Mesothelial cell of epicardium (in vitro differentiated cells): ENCODE data around the gene PDS5A. TPM values are rescaled to one million over a fixed set of nuclear protein-coding genes. Genes with fewer than 3 reads are reported as not detected.
"Not testable (repeated sequence)": the region's sequence is repeated elsewhere in the genome, so short reads cannot be mapped to it uniquely, and the experiment has no call there.

Experiments
- DNase-seq, 2 experiments: peaks; one replicate each; pipeline ENCODE4 v3.0.0; 2021; ENCODE audit warnings: low spot score in 2 of 2; ENCODE audit not compliant: unreplicated experiment in 2 of 2
- H3K27ac Mint-ChIP-seq: 2 replicates; pipeline ENCODE4 v1.8.0; 2021; ENCODE audit warnings: mixed read lengths
- H3K27me3 Mint-ChIP-seq: 2 replicates; pipeline ENCODE4 v1.8.0; 2021; ENCODE audit warnings: low read depth, mixed read lengths
- H3K36me3 Mint-ChIP-seq: 2 replicates; pipeline ENCODE4 v1.8.0; 2021; ENCODE audit warnings: mixed read lengths
- H3K4me1 Mint-ChIP-seq: 2 replicates; pipeline ENCODE4 v1.8.0; 2021; ENCODE audit warnings: mixed read lengths
- H3K4me3 Mint-ChIP-seq: 2 replicates; pipeline ENCODE4 v1.8.0; 2021; ENCODE audit warnings: mild to moderate bottlenecking, moderate library complexity, mixed read lengths
- H3K9me3 Mint-ChIP-seq: 2 replicates; pipeline ENCODE4 v1.8.0; 2021; ENCODE audit warnings: mixed read lengths
- total RNA-seq: library from RNA; stranded (reverse); gene quantifications from 3 replicates; pipeline ENCODE4 v1.2.1, GENCODE V29; 2021
- TF ChIP-seq, protein P1 (sequence below): fragments of 200-600 bp; sonication (generic); IDR thresholded peaks from one replicate; pipeline ENCODE4 v1.5.0; 2021; ENCODE audit warnings: antibody characterized with exemption; ENCODE audit not compliant: unreplicated experiment

Gene PDS5A
- total RNA-seq, 1 donor from 2014 or later = 86.6 TPM

- H3K36me3 Mint-ChIP-seq = no peaks in the 10 kb centered on the region
- H3K4me3 Mint-ChIP-seq = no peak overlapping the region
- no peaks in the 10 kb centered on the region for H3K9me3 Mint-ChIP-seq
- DNase-seq = no peak
- H3K4me1 Mint-ChIP-seq = no peaks in the 10 kb centered on the region
- H3K27ac Mint-ChIP-seq = no peak overlapping the region
- TF ChIP-seq, protein P1, sequence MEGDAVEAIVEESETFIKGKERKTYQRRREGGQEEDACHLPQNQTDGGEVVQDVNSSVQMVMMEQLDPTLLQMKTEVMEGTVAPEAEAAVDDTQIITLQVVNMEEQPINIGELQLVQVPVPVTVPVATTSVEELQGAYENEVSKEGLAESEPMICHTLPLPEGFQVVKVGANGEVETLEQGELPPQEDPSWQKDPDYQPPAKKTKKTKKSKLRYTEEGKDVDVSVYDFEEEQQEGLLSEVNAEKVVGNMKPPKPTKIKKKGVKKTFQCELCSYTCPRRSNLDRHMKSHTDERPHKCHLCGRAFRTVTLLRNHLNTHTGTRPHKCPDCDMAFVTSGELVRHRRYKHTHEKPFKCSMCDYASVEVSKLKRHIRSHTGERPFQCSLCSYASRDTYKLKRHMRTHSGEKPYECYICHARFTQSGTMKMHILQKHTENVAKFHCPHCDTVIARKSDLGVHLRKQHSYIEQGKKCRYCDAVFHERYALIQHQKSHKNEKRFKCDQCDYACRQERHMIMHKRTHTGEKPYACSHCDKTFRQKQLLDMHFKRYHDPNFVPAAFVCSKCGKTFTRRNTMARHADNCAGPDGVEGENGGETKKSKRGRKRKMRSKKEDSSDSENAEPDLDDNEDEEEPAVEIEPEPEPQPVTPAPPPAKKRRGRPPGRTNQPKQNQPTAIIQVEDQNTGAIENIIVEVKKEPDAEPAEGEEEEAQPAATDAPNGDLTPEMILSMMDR = no peak
- H3K27me3 Mint-ChIP-seq = no peaks in the 10 kb centered on the region
Observed at GRCh38 chr4:39802005-39802404, 175.7 kb downstream of the PDS5A start.

DNA sequence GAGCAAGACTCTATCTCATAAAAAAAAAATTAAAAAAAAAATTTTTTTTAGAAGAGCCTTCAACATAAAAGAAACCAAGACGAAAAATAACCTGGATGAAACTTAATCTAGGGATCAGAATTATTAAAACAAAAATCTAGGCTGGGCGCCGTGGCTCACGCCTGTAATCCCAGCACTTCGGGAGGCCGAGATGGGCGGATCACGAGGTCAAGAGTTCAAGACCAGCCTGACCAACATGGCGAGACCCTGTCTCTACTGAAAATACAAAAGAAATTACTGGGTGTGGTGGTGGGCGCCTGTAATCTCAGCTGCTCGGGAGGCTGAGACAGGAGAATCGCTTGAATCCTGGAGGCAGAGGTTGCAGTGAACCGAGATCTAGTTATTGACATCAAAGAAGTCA lies 184.7 kb downstream of the PDS5A start:
- not testable (repeated sequence) for DNase-seq, H3K27ac Mint-ChIP-seq, H3K4me1 Mint-ChIP-seq, H3K36me3 Mint-ChIP-seq, H3K9me3 Mint-ChIP-seq, H3K27me3 Mint-ChIP-seq, H3K4me3 Mint-ChIP-seq

DNA sequence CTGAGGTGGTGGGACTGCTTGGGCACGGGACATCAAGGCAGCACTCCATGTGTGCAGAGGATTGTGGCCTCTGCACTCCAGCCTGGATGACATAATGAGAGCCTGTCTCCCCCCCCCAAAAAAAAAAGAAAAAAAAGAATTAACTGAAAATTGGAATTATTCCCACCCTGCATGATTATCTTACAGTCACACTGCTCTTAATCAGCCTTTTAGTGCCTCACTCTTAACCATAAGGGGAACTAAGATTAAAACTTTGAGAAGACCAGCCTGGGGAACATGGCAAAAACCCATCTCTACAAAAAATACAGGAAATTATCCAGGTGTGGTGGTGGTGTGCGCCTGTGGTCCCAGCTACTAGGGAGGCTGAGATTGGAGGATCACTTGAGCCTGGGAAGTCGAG lies 185.2 kb downstream of the PDS5A start:
- TF ChIP-seq, protein P1 = no peak
- Mint-ChIP-seq H3K27ac (no peak overlapping the region), H3K4me3 (no peak overlapping the region), H3K27me3 (no peaks in the 10 kb centered on the region), H3K9me3 (peaks cover 4% of the 10 kb centered on the region), H3K4me1 (no peaks in the 10 kb centered on the region), H3K36me3 (no peaks in the 10 kb centered on the region)
- DNase-seq = no peak

- DNase-seq = no peak
- TF ChIP-seq, protein P1 = no peak
- Mint-ChIP-seq H3K4me3 (no peak overlapping the region), H3K27me3 (no peaks in the 10 kb centered on the region), H3K27ac (no peak overlapping the region), H3K36me3 (no peaks in the 10 kb centered on the region), H3K4me1 (no peaks in the 10 kb centered on the region), H3K9me3 (peaks cover 4% of the 10 kb centered on the region)
Observed at GRCh38 chr4:39792128-39792527, 185.6 kb downstream of the PDS5A start.

- no peak for DNase-seq
- H3K27ac Mint-ChIP-seq = no peak overlapping the region
- no peaks in the 10 kb centered on the region for H3K4me1 Mint-ChIP-seq
- TF ChIP-seq, protein P1 = no peak
- H3K4me3 Mint-ChIP-seq = no peak overlapping the region
- H3K36me3 Mint-ChIP-seq = no peaks in the 10 kb centered on the region
- H3K27me3 Mint-ChIP-seq = no peaks in the 10 kb centered on the region
- peaks cover 4% of the 10 kb centered on the region for H3K9me3 Mint-ChIP-seq
Observed at GRCh38 chr4:39786838-39787237, 190.9 kb downstream of the PDS5A start.

- no peaks in the 10 kb centered on the region for H3K27me3 Mint-ChIP-seq
- H3K4me3 Mint-ChIP-seq = no peak overlapping the region
- DNase-seq = no peak
- TF ChIP-seq, protein P1 = no peak
- peaks cover 8% of the 10 kb centered on the region for H3K36me3 Mint-ChIP-seq
- H3K9me3 Mint-ChIP-seq = peaks cover 7% of the 10 kb centered on the region
- no peaks in the 10 kb centered on the region for H3K4me1 Mint-ChIP-seq
- H3K27ac Mint-ChIP-seq = no peak overlapping the region
Observed at GRCh38 chr4:39785083-39785482, 192.6 kb downstream of the PDS5A start.

GRCh38 chr4:39781988-39782387 lies 195.7 kb downstream of the PDS5A start:
- not testable (repeated sequence) for DNase-seq, H3K27me3 Mint-ChIP-seq, H3K9me3 Mint-ChIP-seq, H3K4me3 Mint-ChIP-seq, H3K27ac Mint-ChIP-seq, H3K4me1 Mint-ChIP-seq
- H3K36me3 Mint-ChIP-seq = peaks cover 28% of the 10 kb centered on the region
